HG02884 (cell line): ENCODE results near the gene TMTC2.
"Not testable (repeated sequence)": the region's sequence is repeated elsewhere in the genome, so short reads cannot be mapped to it uniquely, and the experiment has no call there.

ENCODE experiments used
- ATAC-seq: cut with Tn5 transposase; IDR thresholded peaks from one replicate; pipeline ENCODE4 v1.9.1; 2021; ENCODE audit warnings: mild to moderate bottlenecking, moderate library complexity; ENCODE audit not compliant: unreplicated experiment

TMTC2 gene

DNA sequence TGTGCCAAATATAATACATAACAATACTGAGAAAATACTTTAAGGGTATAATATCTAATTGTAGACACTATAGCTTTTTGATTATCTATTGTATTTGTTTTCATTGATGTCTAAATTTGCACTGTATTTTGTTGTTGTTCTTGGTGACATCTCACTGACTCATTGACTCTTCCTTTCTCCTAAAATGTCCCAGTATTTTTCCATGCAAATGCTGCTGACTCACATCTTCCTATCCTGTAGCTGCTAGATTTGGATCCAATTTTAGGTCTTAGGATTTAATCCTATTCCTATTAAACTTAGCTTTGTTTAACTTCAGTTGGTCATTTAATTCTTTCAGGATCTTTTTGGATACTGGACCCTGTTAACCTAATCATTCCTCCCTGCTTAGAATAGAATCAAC, 148.5 kb downstream of the TMTC2 start:
- no peak for ATAC-seq

DNA sequence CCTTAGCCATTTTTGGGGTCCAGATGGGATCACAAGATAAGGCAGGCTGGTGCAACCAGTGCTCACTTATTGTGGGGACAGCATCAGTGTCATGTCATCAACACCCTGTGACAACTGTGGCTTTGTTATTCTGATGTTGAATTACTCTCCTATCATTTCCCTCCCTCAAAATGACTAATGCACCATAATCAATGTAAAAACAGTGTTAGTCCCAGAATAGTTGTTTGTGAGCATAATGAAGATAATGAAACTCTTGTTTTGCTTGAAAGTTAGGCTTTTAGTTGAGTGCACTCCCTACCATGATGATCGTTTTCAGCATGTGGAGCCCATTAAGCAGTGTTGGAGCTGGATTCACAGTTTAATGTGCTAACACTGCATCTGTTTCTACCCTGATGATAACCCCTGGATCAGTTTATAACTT, 151.4 kb downstream of the TMTC2 start:
- no peak for ATAC-seq

DNA sequence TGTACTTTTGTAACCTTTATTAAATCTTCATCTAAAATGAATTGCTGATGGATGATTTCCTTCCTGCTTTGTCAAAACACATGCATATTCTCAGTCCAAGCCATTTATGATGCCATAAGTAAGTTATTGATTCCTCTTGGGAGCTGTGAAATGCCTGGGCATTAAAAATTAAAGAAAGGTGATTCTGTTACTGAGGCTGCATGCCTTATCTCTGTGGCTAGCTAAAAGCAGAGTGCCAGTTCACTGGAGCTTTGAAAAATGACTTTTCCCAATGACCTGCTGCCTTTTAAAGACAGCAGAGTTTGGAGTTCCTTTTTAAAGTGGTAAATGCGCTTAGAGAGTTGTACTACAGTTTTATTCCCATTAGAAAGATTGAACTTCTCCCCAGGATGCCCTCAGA, 152.1 kb downstream of the TMTC2 start:
- no peak for ATAC-seq

GRCh38 chr12:82839796-82840195, 153.1 kb downstream of the TMTC2 start:
- no peak for ATAC-seq

GRCh38 chr12:82841487-82841904, 154.8 kb downstream of the TMTC2 start:
- no peak for ATAC-seq

DNA sequence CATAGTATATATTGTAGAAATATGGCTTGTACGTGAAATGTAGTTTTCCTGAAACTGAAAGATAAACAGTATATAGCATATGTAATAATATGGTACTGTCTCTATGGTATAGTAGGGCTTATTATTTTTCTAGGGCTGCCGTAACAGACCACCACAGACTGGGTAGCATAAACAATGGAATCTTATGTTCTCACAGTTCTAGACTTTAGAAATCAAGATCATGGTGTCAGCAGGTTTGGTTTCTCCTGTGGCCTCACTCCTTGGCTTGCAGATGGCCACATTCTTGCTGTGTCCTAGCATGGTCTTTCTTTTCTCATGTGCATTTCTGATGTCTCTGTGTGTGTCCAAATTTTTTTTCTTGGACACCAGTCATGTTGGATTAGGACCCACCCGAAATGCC, 155.8 kb downstream of the TMTC2 start:
- ATAC-seq = no peak

GRCh38 chr12:82845076-82845475, 158.4 kb downstream of the TMTC2 start:
- ATAC-seq = not testable (repeated sequence)

DNA sequence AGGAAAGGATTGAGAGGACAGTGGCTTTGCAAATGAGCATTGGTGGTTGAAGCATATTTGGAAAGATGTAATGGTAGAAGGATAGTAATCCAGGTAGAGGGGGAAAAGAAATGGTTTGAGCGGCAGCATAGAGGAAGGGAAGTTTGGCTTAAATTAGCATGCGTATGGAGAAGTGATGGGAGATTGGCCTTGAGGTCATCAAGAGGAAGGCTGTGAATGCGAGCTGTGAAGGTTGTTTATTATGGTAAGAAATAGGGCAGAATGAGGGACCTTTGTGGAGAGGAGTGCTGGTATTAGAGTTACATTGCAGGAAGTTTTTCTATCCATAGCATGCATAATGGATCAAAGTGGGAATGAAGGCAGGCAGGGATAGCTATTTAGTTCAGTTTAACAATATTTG, 162.1 kb downstream of the TMTC2 start:
- ATAC-seq = no peak

DNA sequence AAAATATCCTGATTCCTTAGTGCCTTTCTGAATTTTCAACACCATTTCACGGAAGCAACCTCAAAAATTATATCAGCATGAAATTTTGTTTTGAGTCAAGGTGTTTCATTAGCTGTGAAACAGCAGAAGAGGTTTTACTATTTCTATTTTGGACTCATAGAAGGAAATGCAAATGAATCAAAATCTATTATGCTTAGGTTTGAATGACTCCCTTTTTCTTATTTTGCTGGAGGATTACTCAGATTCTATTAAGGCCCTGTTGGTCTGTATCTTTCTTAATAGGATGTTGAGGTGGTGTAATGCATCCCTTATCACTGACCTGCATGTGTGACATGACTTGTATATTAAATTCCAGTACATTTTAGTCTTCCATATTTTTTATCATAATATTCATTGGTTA, 165.8 kb downstream of the TMTC2 start:
- ATAC-seq = no peak

DNA sequence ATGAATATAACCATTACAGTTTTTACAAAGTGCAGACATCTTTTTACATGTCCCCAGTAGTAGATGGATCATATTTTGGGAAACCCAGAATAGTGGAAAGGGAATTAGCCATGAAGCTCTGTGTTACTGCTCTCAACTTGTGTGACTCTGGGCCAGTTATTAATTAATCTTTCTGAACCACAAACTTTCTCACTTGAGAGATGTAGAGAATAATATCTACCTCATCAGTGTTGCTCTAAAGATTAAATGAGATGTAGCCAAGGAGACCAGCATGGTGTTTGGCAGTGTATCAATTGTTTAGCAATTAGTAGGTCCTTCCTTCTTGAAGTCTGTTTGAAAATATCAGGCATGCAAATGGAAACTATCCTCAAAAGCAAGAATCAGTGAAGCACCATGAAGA, 169.2 kb downstream of the TMTC2 start:
- ATAC-seq = no peak

GRCh38 chr12:82857276-82857675, 170.6 kb downstream of the TMTC2 start:
- ATAC-seq = no peak

- ATAC-seq = no peak
Measured at GRCh38 chr12:82857911-82858533, 171.3 kb downstream of the TMTC2 start.

- no peak for ATAC-seq
Measured at GRCh38 chr12:82858534-82858917, 171.8 kb downstream of the TMTC2 start.

DNA sequence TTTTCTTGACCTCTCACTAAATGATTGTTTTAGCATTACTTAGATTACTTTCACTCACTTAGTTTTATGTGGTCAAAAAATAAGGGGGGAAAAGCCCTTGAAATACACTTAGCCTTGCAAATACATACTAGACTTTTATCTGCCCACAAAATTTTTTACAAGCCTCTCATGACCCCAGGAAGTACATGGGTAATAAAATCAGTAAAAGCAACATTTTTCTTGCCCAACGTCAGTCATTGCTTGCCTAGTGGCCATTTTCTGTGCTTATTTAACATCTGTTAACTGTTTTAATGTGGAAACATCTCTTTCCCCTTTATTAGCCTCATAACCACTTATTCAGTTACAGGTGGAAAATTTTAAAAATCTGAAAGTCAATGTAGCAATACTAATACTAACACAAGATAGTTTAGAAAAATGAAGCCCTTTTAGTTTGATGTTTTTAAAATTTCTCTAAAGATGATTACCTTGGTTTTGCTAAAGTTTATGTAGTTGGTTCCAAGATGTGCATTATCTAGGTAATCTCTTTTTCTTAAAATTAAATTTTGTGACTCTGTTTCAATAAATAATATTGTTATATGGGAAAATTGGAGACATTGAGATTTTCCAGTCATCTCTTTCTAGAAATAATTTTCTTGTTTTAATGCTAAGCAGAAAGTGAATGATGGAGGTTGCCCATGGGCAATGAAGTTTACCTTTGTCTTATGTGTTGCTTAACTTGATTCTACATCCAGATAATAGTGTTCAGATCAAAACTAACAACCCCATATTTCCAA, 175.5 kb downstream of the TMTC2 start:
- ATAC-seq = no peak

- ATAC-seq = no peak
Measured at GRCh38 chr12:82862876-82863649, 176.4 kb downstream of the TMTC2 start.

DNA sequence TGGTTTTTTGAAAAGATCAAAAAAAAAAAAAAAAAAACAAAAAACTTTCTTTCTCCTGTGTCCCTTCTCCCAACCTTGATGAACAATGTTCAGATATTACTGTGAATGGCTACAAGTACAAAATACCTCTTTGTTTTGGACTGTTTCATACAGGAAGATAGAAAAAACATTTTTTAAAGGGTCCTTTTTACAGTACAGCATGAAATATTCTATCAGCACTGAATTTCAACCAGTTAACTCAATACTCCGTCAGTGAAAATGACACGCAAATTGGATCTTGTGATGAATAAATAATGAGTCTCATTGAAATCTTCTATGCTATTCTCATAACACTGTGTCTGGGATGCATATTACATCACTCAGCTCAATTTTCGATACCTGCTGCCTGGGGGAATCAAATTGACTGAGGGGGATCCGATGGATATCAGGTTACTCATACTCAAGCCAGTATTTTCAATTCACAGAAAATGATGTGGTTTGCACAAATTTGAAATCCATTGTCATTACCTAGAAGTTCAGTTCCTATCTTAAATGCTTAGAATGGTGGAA, 179.6 kb downstream of the TMTC2 start:
- no peak for ATAC-seq

DNA sequence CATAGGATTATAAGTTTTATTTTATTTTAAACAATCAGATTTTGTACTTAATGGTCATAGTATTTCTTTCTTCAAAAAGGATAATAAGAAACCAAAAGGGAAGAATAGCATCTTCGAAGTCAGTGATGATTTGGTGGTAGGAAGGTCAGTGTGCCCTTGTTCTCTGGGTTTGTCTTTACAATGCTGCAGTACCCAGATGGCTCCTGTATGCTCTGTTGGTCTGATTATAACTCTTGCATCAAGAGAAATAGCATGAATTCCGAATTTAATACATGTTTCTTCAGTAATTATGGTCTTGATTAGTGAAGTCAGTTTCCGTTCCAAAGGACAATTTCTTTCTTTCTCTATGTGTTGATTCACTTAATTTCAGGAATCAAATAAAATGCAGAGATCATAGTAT, 180.2 kb downstream of the TMTC2 start:
- ATAC-seq = no peak

GRCh38 chr12:82867762-82868500, 181.2 kb downstream of the TMTC2 start:
- ATAC-seq = no peak

- no peak for ATAC-seq
Measured at GRCh38 chr12:82870771-82871377, 184.2 kb downstream of the TMTC2 start.

GRCh38 chr12:82872088-82872487, 185.4 kb downstream of the TMTC2 start:
- ATAC-seq = no peak
